Right lobe of liver (tissue), 6 donors: ENCODE measurements around the gene SLC43A3. TPM values are rescaled to one million over a fixed set of nuclear protein-coding genes. Genes with fewer than 3 reads are reported as not detected.

Experiments used
- ATAC-seq, 4 donors: fragments of 200-7000 bp; cut with Tn5 transposase; one replicate each; pipeline ENCODE4 v1.9.1; 2020; ENCODE audit warnings: mild to moderate bottlenecking in 4 of 4, moderate library complexity in 4 of 4
- DNase-seq, 3 donors: peaks; one replicate each; pipeline ENCODE4 v3.0.0-alpha.2; 2020
- H3K27ac ChIP-seq, 3 donors: fragments of 200-600 bp; one replicate each; pipeline ENCODE4 v1.8.0; 2022
- H3K27me3 ChIP-seq, 2 donors: fragments of 200-600 bp; one replicate each; pipeline ENCODE4 v1.8.0; 2022
- H3K36me3 ChIP-seq, 4 donors: fragments of 200-600 bp; sonication (generic) in 1 of 4; one replicate each; pipeline versions ENCODE4 v1.5.1 to v1.8.0; 2017 to 2022; ENCODE audit warnings: control low read depth in 1 of 4
- H3K4me1 ChIP-seq, 4 donors: fragments of 200-600 bp; sonication (generic) in 1 of 4; one replicate each; pipeline versions ENCODE4 v1.5.1 to v1.8.0; 2017 to 2022; ENCODE audit warnings: control low read depth in 1 of 4
- H3K4me3 ChIP-seq, 3 donors: fragments of 200-600 bp; one replicate each; pipeline ENCODE4 v1.8.0; 2022
- H3K9me3 ChIP-seq, 4 donors: fragments of 200-600 bp; sonication (generic) in 1 of 4; one replicate each; pipeline versions ENCODE4 v1.5.1 to v1.8.0; 2017 to 2022; ENCODE audit warnings: control low read depth in 1 of 4
- CTCF ChIP-seq, 4 donors: fragments of 200-600 bp in 3 of 4; fragments of 450-650 bp in 1 of 4; IDR thresholded peaks; one replicate each; pipeline versions ENCODE4 v1.5.1 to v1.8.0; 2016 to 2022; ENCODE audit warnings: antibody characterized with exemption in 4 of 4, mild to moderate bottlenecking in 2 of 4
- POLR2A ChIP-seq: fragments of 450-650 bp; IDR thresholded peaks from one replicate; pipeline ENCODE4 v1.6.1; 2017; ENCODE audit warnings: antibody characterized with exemption, mild to moderate bottlenecking
- WGBS: methylation state at CpG from one replicate; pipeline ENCODE4 v1.1.6; 2018; ENCODE audit warnings: low coverage, low lambda C conversion rate; ENCODE audit not compliant: insufficient coverage; ENCODE audit errors: missing lambda C conversion rate; 5-methylcytosine and 5-hydroxymethylcytosine counted together
- intact Hi-C, 2 donors: fragments of 100-400 bp; cut with DNase I; formaldehyde crosslinking; loops; one replicate each; pipeline versions ENCODE4 v1.11.2 to v1.14.1; 2022
- total RNA-seq, 6 experiments: library from RNA; depleted of rRNA in 2 of 6; stranded (reverse); fragments of >200 nt in 2 of 6; fragmentation: NEBNext Ultra II Directional in 3 of 6; extraction: Animal tissue kit (Norgen Biotek cat#: 25700) in 3 of 6; gene quantifications; one replicate each; pipeline versions ENCODE4 v1.1.0 to v1.2.4, GENCODE V29; 2016 to 2023
- donor health status: DM: no; HTN: yes; CAD: no.
- donor health status: DM: no; HTN: no; CAD: no.
- donor health status: DM: no; HTN: no; CAD: no.
- donor health status: DM: no; HTN: yes; CAD: no.
- donor health status: DM: no; HTN: yes; CAD: no.

The SLC43A3 gene
- total RNA-seq, 6 experiments from 2014 or later, result 109 to 259 (median 185) TPM

GRCh38 chr11:57414612-57415212 is 12.2 kb downstream of the SLC43A3 start:
- Histone ChIP-seq H3K9me3 (no peaks in the 10 kb centered on the region), H3K27ac (no peak overlapping the region), H3K4me3 (no peak overlapping the region), H3K36me3 (peaks cover 29 to 98% (median 55%) of the 10 kb centered on the region in 4 donors), H3K27me3 (no peaks in the 10 kb centered on the region), H3K4me1 (no peaks in the 10 kb centered on the region)
- intact Hi-C loops, result no loop called here
- peak in 2 of 4 donors; percentile 20 to 24 for ATAC-seq
- no peak for TF ChIP-seq CTCF (IDR thresholded peaks at IDR 0.05)
- DNase-seq, result no peak
- WGBS, result 100% methylated on average over 4 of the region's 11 CpGs

- DNase-seq, result no peak
Measured at GRCh38 chr11:57413681-57414080, 13.2 kb downstream of the SLC43A3 start.

GRCh38 chr11:57410287-57410686 is 16.6 kb downstream of the SLC43A3 start:
- no peaks in the 10 kb centered on the region for H3K4me1 ChIP-seq
- TF ChIP-seq POLR2A (no peak), CTCF (IDR thresholded peaks at IDR 0.05) (no peak)
- DNase-seq (no peak), ATAC-seq (no peak)
- no peak overlapping the region for H3K27ac ChIP-seq
- peaks cover 15 to 89% (median 53%) of the 10 kb centered on the region in 4 donors for H3K36me3 ChIP-seq
- H3K27me3 ChIP-seq, result no peaks in the 10 kb centered on the region
- H3K4me3 ChIP-seq, result no peak overlapping the region
- intact Hi-C loops, result no loop called here
- no peaks in the 10 kb centered on the region for H3K9me3 ChIP-seq

More at GRCh38 chr11:57413681-57414080, 13.2 kb downstream of the SLC43A3 start:
- Histone ChIP-seq H3K9me3 (no peaks in the 10 kb centered on the region), H3K4me3 (no peak overlapping the region), H3K4me1 (no peaks in the 10 kb centered on the region), H3K36me3 (peaks cover 38 to 100% (median 62%) of the 10 kb centered on the region in 4 donors), H3K27me3 (no peaks in the 10 kb centered on the region), H3K27ac (no peak overlapping the region)
- 92% methylated on average over 4 of the region's 4 CpGs for WGBS
- TF ChIP-seq CTCF (IDR thresholded peaks at IDR 0.05) (no peak), POLR2A (no peak)
- intact Hi-C loops, result no loop called here
- peak in 3 of 4 donors; percentile 14 to 31 (median 18) for ATAC-seq

GRCh38 chr11:57409321-57410100 is 17.4 kb downstream of the SLC43A3 start:
- Histone ChIP-seq H3K27me3 (no peaks in the 10 kb centered on the region), H3K9me3 (no peaks in the 10 kb centered on the region), H3K27ac (no peak overlapping the region), H3K36me3 (peaks cover 9 to 81% (median 48%) of the 10 kb centered on the region in 4 donors), H3K4me3 (no peak overlapping the region), H3K4me1 (no peaks in the 10 kb centered on the region)
- TF ChIP-seq POLR2A, result no peak
- TF ChIP-seq CTCF (IDR thresholded peaks at IDR 0.05), result no peak
- WGBS, result 93% methylated on average over 9 of the region's 18 CpGs
- DNase-seq (no peak), ATAC-seq (no peak)
- intact Hi-C loops, result no loop called here
